ENCODE results near the gene BARX2. TPM values are rescaled to one million over a fixed set of nuclear protein-coding genes. Genes with fewer than 3 reads are reported as not detected.

Gene BARX2
- total and polyA plus RNA-seq, 9 donors: 0.06 to 6.2 (median 0.35) TPM; not detected in 4

DNA sequence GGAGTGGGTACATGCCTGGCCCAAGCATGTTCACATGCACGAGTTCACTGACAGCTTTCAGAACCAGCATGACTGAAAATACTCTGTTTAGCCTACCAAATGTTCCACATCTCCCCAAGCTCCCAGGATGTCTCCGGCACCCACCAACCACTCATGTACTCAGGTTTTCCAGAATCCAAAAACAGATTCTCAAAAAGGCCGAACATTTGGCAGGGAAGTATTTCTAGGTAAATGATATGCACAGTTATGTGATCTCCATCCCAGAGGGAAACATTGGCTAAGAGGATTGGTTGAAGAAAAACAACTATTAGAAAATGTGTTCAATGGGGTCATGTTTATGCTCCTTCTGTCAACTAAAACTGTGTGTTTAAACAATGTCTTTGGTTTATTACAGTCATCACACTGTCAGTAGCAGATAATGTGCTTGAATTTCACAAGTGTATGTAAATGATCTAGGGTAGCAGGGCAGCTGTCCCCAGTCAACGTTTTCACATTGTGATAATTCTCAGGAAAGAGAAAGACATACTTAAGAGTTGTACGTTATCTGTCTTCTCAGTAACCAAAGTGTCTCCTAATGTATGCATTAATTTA, 52.3 kb downstream of the BARX2 start:
- no peaks in the 10 kb centered on the region for H3K27me3 ChIP-seq
- no peak for TF ChIP-seq POLR2A (IDR thresholded peaks at IDR 0.05)
- no peak for TF ChIP-seq EP300 (IDR thresholded peaks at IDR 0.05)
- TF ChIP-seq, protein P1, sequence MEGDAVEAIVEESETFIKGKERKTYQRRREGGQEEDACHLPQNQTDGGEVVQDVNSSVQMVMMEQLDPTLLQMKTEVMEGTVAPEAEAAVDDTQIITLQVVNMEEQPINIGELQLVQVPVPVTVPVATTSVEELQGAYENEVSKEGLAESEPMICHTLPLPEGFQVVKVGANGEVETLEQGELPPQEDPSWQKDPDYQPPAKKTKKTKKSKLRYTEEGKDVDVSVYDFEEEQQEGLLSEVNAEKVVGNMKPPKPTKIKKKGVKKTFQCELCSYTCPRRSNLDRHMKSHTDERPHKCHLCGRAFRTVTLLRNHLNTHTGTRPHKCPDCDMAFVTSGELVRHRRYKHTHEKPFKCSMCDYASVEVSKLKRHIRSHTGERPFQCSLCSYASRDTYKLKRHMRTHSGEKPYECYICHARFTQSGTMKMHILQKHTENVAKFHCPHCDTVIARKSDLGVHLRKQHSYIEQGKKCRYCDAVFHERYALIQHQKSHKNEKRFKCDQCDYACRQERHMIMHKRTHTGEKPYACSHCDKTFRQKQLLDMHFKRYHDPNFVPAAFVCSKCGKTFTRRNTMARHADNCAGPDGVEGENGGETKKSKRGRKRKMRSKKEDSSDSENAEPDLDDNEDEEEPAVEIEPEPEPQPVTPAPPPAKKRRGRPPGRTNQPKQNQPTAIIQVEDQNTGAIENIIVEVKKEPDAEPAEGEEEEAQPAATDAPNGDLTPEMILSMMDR (IDR thresholded peaks at IDR 0.05): no peak
- no peaks in the 10 kb centered on the region for H3K36me3 ChIP-seq
- no peaks in the 10 kb centered on the region for H3K4me1 ChIP-seq (ENCODE audit: insufficient read depth)
- no peak for DNase-seq
- intact Hi-C loops (cut with DNase I): no loop called here
- no peaks in the 10 kb centered on the region for H3K9me3 ChIP-seq
- 47 to 55% (median 49%) methylated on average over 5 of the region's 5 CpGs for WGBS, 3 donors
- no peak overlapping the region for H3K27ac ChIP-seq
- H3K4me3 ChIP-seq: no peak overlapping the region

DNA sequence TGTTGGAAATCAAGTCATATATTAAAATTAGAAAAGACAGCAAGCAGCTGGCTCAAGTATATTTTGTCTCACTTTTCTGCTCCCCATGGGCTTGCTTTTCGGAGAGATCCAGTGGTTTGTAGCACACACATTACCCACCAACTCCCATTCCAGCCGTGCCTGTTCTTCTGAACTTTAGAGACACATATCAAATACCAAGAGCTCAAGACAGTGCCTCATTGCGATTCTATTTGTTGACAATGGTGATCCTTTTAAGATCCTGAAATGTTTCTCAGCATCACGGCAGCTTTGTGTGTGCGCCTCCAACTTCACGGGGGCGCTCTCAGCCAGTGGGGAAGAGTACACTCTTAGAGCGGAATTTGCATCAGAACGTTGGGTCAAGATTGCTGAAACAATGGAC, 52.9 kb downstream of the BARX2 start:
- no peaks in the 10 kb centered on the region for H3K27me3 ChIP-seq
- 68 to 80% (median 75%) methylated on average over 9 of the region's 9 CpGs for WGBS, 3 donors
- no peaks in the 10 kb centered on the region for H3K36me3 ChIP-seq
- no peaks in the 10 kb centered on the region for H3K4me1 ChIP-seq (ENCODE audit: insufficient read depth)
- TF ChIP-seq EP300 (IDR thresholded peaks at IDR 0.05) (no peak), POLR2A (IDR thresholded peaks at IDR 0.05) (no peak)
- TF ChIP-seq, protein P1 (IDR thresholded peaks at IDR 0.05): no peak
- intact Hi-C loops (cut with DNase I): no loop called here
- no peaks in the 10 kb centered on the region for H3K9me3 ChIP-seq
- H3K27ac ChIP-seq: no peak overlapping the region
- no peak for DNase-seq
- no peak overlapping the region for H3K4me3 ChIP-seq

DNA sequence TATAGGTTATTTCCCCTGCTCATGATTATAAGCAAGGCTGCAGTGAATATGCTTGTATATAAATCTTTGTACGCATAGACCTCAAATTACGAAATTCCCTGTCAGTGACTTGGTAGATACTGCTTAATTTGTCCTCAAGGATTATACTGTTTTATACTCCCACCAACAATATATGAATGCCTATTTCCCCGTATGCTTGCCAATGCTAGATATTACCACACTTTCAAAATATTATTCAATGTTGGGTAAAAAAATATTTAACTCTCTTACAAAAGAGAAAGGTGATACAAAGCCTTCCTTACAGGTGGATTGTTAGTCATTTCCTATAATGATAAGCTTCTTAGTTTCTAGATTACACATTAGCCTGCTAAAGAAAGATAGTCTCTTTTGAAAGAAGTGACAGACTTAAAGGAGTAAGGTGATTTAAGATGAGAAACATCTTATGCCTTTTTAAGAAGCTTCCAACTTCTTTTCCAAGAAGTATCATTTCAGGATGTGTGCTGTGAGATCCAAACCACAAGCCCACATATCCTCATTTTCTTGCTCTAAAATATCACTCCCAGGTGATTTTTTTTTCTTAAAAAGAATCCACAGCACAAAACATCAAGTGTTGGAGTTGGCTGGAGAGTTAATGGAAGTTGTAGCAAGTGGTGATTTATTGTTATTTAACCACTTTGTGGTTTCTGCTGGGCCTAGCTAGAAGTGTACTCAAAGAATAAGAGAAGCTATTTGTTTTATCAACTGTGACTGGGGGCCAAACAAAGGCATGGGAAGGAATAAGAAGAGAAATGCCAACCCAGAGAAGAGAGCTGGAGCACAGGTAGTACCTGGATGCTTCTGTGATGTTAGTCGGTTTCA, 59.2 kb downstream of the BARX2 start:
- Histone ChIP-seq H3K27me3 (no peaks in the 10 kb centered on the region), H3K4me3 (no peak overlapping the region), H3K27ac (no peak overlapping the region), H3K4me1 (ENCODE audit: insufficient read depth) (no peaks in the 10 kb centered on the region), H3K36me3 (no peaks in the 10 kb centered on the region), H3K9me3 (no peaks in the 10 kb centered on the region)
- DNase-seq: no peak
- intact Hi-C loops (cut with DNase I): no loop called here
- TF ChIP-seq, protein P1 (IDR thresholded peaks at IDR 0.05): no peak
- no peak for TF ChIP-seq EP300 (IDR thresholded peaks at IDR 0.05)
- TF ChIP-seq POLR2A (IDR thresholded peaks at IDR 0.05): no peak
- WGBS, 3 donors: 35 to 49% (median 43%) methylated on average over 4 of the region's 4 CpGs

DNA sequence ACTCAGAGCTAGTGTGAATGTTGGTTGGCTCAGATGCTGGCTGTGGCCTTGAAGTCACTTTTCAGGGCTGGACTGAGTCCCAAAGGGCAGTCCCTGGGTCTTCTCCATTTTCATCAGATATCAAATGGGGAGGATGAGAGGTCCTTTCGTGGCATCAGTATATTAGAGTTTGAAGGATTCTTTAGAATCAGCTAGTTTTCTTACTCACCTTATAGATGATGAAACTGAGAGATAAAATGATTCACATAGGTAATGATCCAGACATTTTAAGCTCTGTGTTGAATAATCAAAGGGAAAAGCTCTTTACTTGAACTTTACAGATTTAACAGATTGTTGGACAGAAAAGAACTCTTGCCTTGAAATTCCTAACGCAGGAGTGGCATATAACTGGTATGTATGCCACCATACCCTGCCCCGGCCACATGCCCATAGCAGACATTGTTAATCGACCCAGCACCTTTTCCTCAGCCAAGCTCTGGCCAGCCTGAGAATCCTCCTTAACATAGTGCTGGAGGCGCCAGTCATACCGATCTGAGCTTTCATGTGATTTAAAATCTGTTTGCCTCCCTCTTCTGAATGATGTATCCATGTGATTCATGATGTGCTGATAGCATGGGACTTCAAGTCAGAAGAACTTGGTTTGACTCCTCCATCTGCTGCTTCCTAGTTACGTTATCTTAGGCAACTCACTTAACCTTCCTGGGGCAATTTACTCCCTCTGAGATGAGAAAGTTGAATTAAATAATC, 60.0 kb downstream of the BARX2 start:
- WGBS, 3 donors: 39 to 43% (median 43%) methylated on average over 7 of the region's 7 CpGs

More for the DNA sequence above, 60.0 kb downstream of the BARX2 start:
- Histone ChIP-seq H3K27me3 (no peaks in the 10 kb centered on the region), H3K27ac (no peak overlapping the region), H3K36me3 (no peaks in the 10 kb centered on the region), H3K9me3 (no peaks in the 10 kb centered on the region), H3K4me3 (no peak overlapping the region), H3K4me1 (ENCODE audit: insufficient read depth) (no peaks in the 10 kb centered on the region)
- intact Hi-C loops (cut with DNase I): no loop called here
- TF ChIP-seq, protein P1 (IDR thresholded peaks at IDR 0.05): no peak
- TF ChIP-seq EP300 (IDR thresholded peaks at IDR 0.05): no peak
- TF ChIP-seq POLR2A (IDR thresholded peaks at IDR 0.05): no peak
- no peak for DNase-seq
